HCT116 (cell line): ENCODE measurements around the gene NFIB. TPM values are rescaled to one million over a fixed set of nuclear protein-coding genes. Genes with fewer than 3 reads are reported as not detected.

Source experiments
- ATAC-seq: fragments of 200-7000 bp; cut with Tn5 transposase; 2 replicates; pipeline ENCODE4 v1.9.1; 2020; ENCODE audit warnings: mild to moderate bottlenecking, moderate library complexity
- BruUV-seq: library from RNA; stranded (reverse); fragments of 400-500 nt; replicated peaks from 2 replicates; lab custom pipeline; 2021; lab: Mats Ljungman, UMichigan
- CTCF ChIA-PET: fragments of 300-600 bp; sonication (Branson Sonifier 250); formaldehyde crosslinking; loops from one replicate; lab custom pipeline; 2021; ENCODE audit warnings: antibody characterized with exemption; lab: Charles Lee
- POLR2A ChIA-PET: fragments of 300-600, 350-600 bp; sonication (Branson Sonifier 250); formaldehyde crosslinking; loops from one replicate; lab custom pipeline; 2021; ENCODE audit warnings: antibody characterized with exemption; lab: Charles Lee
- RAD21 ChIA-PET, 2 experiments: fragments of 300-600 bp; sonication (Branson Sonifier 250); formaldehyde crosslinking; loops; one replicate each; lab custom pipeline; 2023; ENCODE audit warnings: low total read pairs in 2 of 2; ENCODE audit not compliant: uncharacterized antibody in 2 of 2, unreplicated experiment in 2 of 2, low non-redundant PET in 1 of 2; lab: Charles Lee
- DNase-seq: peaks from one replicate; pipeline ENCODE4 v3.0.0-alpha.2; 2010; ENCODE audit warnings: low read depth, low spot score
- H2AFZ ChIP-seq: fragments of 200-600 bp; shearing (Covaris generic), sonication (generic); 2 replicates; pipeline ENCODE4 v1.6.1; 2017; ENCODE audit warnings: low read depth, mixed run types, mixed read lengths, antibody characterized with exemption, low read length; ENCODE audit not compliant: poor library complexity, severe bottlenecking
- H3K27ac ChIP-seq: 2 replicates; pipeline ENCODE4 v1.5.1; 2012; ENCODE audit warnings: low read depth, low read length
- H3K27me3 ChIP-seq: fragments of 200-600 bp; sonication (generic); 2 replicates; pipeline ENCODE4 v1.6.1; 2016; ENCODE audit warnings: mixed run types, low read length, mixed read lengths; ENCODE audit not compliant: insufficient read depth
- H3K36me3 ChIP-seq, 2 experiments: fragments of 200-500 bp in 1 of 2; fragments of 200-600 bp in 1 of 2; sonication (Bioruptor generic) in 1 of 2; sonication (generic) in 1 of 2; 2 replicates each; pipeline versions ENCODE4 v1.5.1 to v1.6.1; 2014 to 2016; ENCODE audit warnings: low read length in 2 of 2, inconsistent platforms in 1 of 2, mixed read lengths in 1 of 2, mixed run types in 1 of 2; ENCODE audit not compliant: insufficient read depth in 2 of 2, control insufficient read depth in 1 of 2
- H3K4me1 ChIP-seq, 2 experiments: fragments of 200-600 bp in 1 of 2; sonication (generic) in 1 of 2; 2 replicates each; pipeline versions ENCODE4 v1.5.1 to v1.6.1; 2012 to 2017; ENCODE audit warnings: low read length in 2 of 2, inconsistent platforms in 1 of 2, mild to moderate bottlenecking in 1 of 2, mixed read lengths in 1 of 2, mixed run types in 1 of 2, moderate library complexity in 1 of 2; ENCODE audit not compliant: insufficient read depth in 2 of 2, control insufficient read depth in 1 of 2
- H3K4me2 ChIP-seq: fragments of 200-600 bp; sonication (generic); 2 replicates; pipeline ENCODE4 v1.6.1; 2017; ENCODE audit warnings: mixed run types, low read length, mixed read lengths
- H3K4me3 ChIP-seq, 2 experiments: fragments of 200-600 bp in 1 of 2; sonication (generic) in 1 of 2; replicated peaks in 1 of 2; 2 replicates each; pipeline ENCODE4 v1.5.1; 2011 to 2016; ENCODE audit warnings: low read length in 2 of 2, control low read depth in 1 of 2, low read depth in 1 of 2, mild to moderate bottlenecking in 1 of 2, mixed read lengths in 1 of 2, mixed run types in 1 of 2
- H3K79me2 ChIP-seq: fragments of 200-600 bp; sonication (generic); 2 replicates; pipeline ENCODE4 v1.6.1; 2017; ENCODE audit warnings: mild to moderate bottlenecking, mixed run types, low read length, moderate library complexity, mixed read lengths; ENCODE audit not compliant: insufficient read depth
- H3K9ac ChIP-seq: fragments of 200-600 bp; sonication (generic); 2 replicates; pipeline ENCODE4 v1.6.1; 2016; ENCODE audit warnings: low read length, mixed read lengths
- H3K9me2 ChIP-seq: fragments of 200-600 bp; sonication (generic), shearing (Covaris generic); 2 replicates; pipeline ENCODE4 v1.6.1; 2017; ENCODE audit warnings: mixed run types, mild to moderate bottlenecking, moderate library complexity; ENCODE audit not compliant: insufficient read depth
- H3K9me3 ChIP-seq, 2 experiments: fragments of 200-500 bp in 1 of 2; fragments of 200-600 bp in 1 of 2; sonication (Bioruptor generic) in 1 of 2; sonication (generic) in 1 of 2; 2 replicates each; pipeline ENCODE4 v1.6.1; 2014 to 2017; ENCODE audit warnings: low read length in 2 of 2, mixed read lengths in 2 of 2, inconsistent platforms in 1 of 2, low read depth in 1 of 2, mild to moderate bottlenecking in 1 of 2, mixed run types in 1 of 2, moderate library complexity in 1 of 2; ENCODE audit not compliant: control insufficient read depth in 1 of 2, insufficient read depth in 1 of 2
- H4K20me1 ChIP-seq: fragments of 200-600 bp; sonication (generic), shearing (Covaris generic); 2 replicates; pipeline ENCODE4 v1.6.1; 2017; ENCODE audit warnings: mixed run types, mild to moderate bottlenecking, moderate library complexity; ENCODE audit not compliant: insufficient read depth
- ATF3 ChIP-seq: IDR thresholded peaks from 2 replicates; pipeline ENCODE4 v1.6.1; 2012
- CBX3 ChIP-seq: IDR thresholded peaks from 2 replicates; pipeline ENCODE4 v1.6.1; 2012; ENCODE audit warnings: low read depth
- CEBPB ChIP-seq: IDR thresholded peaks from 2 replicates; pipeline ENCODE4 v1.6.1; 2012; ENCODE audit warnings: low read depth
- CTCF ChIP-seq, 3 experiments: fragments of 200-600 bp in 1 of 3; sonication (generic) in 1 of 3; IDR thresholded peaks in 2 of 3; conservative IDR thresholded peaks in 1 of 3; 2 replicates each; pipeline ENCODE4 v1.5.1; 2012 to 2017; ENCODE audit warnings: low read depth in 2 of 3, low read length in 2 of 3, antibody characterized with exemption in 1 of 3, borderline replicate concordance in 1 of 3, control low read depth in 1 of 3, mild to moderate bottlenecking in 1 of 3, mixed read lengths in 1 of 3, mixed run types in 1 of 3, moderate library complexity in 1 of 3; ENCODE audit not compliant: insufficient read depth in 1 of 3
- EGR1 ChIP-seq: IDR thresholded peaks from 2 replicates; pipeline ENCODE4 v1.6.1; 2012; ENCODE audit warnings: low read depth
- ELF1 ChIP-seq: IDR thresholded peaks from 2 replicates; pipeline ENCODE4 v1.6.1; 2012; ENCODE audit warnings: low read depth, borderline replicate concordance
- EZH2 ChIP-seq: fragments of 200-600 bp; sonication (generic); IDR thresholded peaks from 2 replicates; pipeline ENCODE4 v1.6.1; 2017; ENCODE audit warnings: antibody characterized with exemption, mixed run types
- EZH2phosphoT487 ChIP-seq: fragments of 200-600 bp; IDR thresholded peaks from 2 replicates; pipeline ENCODE4 v1.6.1; 2018; ENCODE audit warnings: antibody characterized with exemption, borderline replicate concordance
- FOSL1 ChIP-seq: IDR thresholded peaks from 2 replicates; pipeline ENCODE4 v1.6.1; 2012; ENCODE audit warnings: low read depth
- MAX ChIP-seq: IDR thresholded peaks from 2 replicates; pipeline ENCODE4 v1.6.1; 2012
- POLR2A ChIP-seq: IDR thresholded peaks from 2 replicates; pipeline ENCODE4 v1.7.0; 2011; ENCODE audit warnings: borderline replicate concordance; ENCODE audit not compliant: insufficient read depth, insufficient read length; ENCODE audit errors: extremely low read depth
- POLR2AphosphoS5 ChIP-seq: IDR thresholded peaks from 2 replicates; pipeline ENCODE4 v1.6.1; 2011; ENCODE audit warnings: mild to moderate bottlenecking, low read depth, low read length, moderate library complexity
- REST ChIP-seq: IDR thresholded peaks from 2 replicates; pipeline ENCODE4 v1.6.1; 2012; ENCODE audit warnings: low read depth
- SIN3A ChIP-seq: IDR thresholded peaks from 2 replicates; pipeline ENCODE4 v1.6.1; 2012; ENCODE audit warnings: low read depth
- TCF7L2 ChIP-seq: IDR thresholded peaks from 2 replicates; pipeline ENCODE4 v1.7.0; 2011; ENCODE audit warnings: borderline replicate concordance, inconsistent platforms; ENCODE audit not compliant: insufficient read depth, insufficient read length; ENCODE audit errors: extremely low read depth
- YY1 ChIP-seq: IDR thresholded peaks from 2 replicates; pipeline ENCODE4 v1.6.1; 2011; ENCODE audit warnings: low read length, low read depth, moderate library complexity, mild to moderate bottlenecking; ENCODE audit not compliant: insufficient replicate concordance; ENCODE audit errors: extremely low read depth
- ZBTB33 ChIP-seq: IDR thresholded peaks from 2 replicates; pipeline ENCODE4 v1.6.1; 2011; ENCODE audit warnings: mild to moderate bottlenecking, low read length, moderate library complexity; ENCODE audit not compliant: insufficient replicate concordance; ENCODE audit errors: extremely low read depth
- intact Hi-C: fragments of 100-400 bp; cut with micrococcal nuclease; formaldehyde crosslinking; loops from 2 replicates; pipeline ENCODE4 v1.10.0; 2022
- total RNA-seq: library from RNA; stranded (reverse); gene quantifications from one replicate; pipeline ENCODE4 v1.2.1, GENCODE V29; 2021; ENCODE audit not compliant: unreplicated experiment

NFIB gene
- total RNA-seq, 1 experiment from 2014 or later, result 6.6 TPM

- BruUV-seq, result no TSS peak
- ChIA-PET CTCF (no interaction called here), POLR2A (no interaction called here), RAD21 (no interaction called here)
- TF ChIP-seq ATF3, result no peak
- no peak for TF ChIP-seq SIN3A
- no peak for TF ChIP-seq CTCF (IDR thresholded peaks at IDR 0.05 in 2 of 3, conservative IDR thresholded peaks at IDR 0.05 in 1 of 3; ENCODE audit: borderline replicate concordance in 1 of 3, insufficient read depth in 1 of 3, low read depth in 2 of 3, low read length in 2 of 3)
- no peak for TF ChIP-seq YY1
- no peak for TF ChIP-seq ZBTB33
- TF ChIP-seq CBX3, result no peak
- TF ChIP-seq REST, result no peak
- TF ChIP-seq TCF7L2, result no peak
- TF ChIP-seq FOSL1, result no peak
- TF ChIP-seq EZH2, result no peak
- no peak for TF ChIP-seq CEBPB
- TF ChIP-seq ELF1, result no peak
- TF ChIP-seq POLR2AphosphoS5, result no peak
- no peak for TF ChIP-seq EGR1
- no peak for TF ChIP-seq MAX
- no peak for TF ChIP-seq EZH2phosphoT487
- TF ChIP-seq POLR2A, result no peak
- DNase-seq (no peak), ATAC-seq (no peak)
- Histone ChIP-seq H3K9me3 (no peaks in the 10 kb centered on the region), H3K4me2 (no peak overlapping the region), H3K9ac (no peak overlapping the region), H3K9me2 (no peaks in the 10 kb centered on the region), H4K20me1 (no peaks in the 10 kb centered on the region), H2AFZ (no peak overlapping the region), H3K27me3 (no peaks in the 10 kb centered on the region), H3K4me1 (no peaks in the 10 kb centered on the region), H3K36me3 (no peaks in the 10 kb centered on the region), H3K79me2 (no peaks in the 10 kb centered on the region), H3K27ac (no peak overlapping the region), H3K4me3 (no peak overlapping the region)
- intact Hi-C loops, result no loop called here
Measured at GRCh38 chr9:14132775-14133174, 181.2 kb downstream of the NFIB start.
